GM12892 (cell line): ENCODE results near the gene REG1A.

Experiments
- POLR2AphosphoS5 ChIP-seq: IDR thresholded peaks from 2 replicates; pipeline ENCODE4 v1.6.1; 2011; ENCODE audit warnings: low read depth, low read length, control low read depth
- TAF1 ChIP-seq: IDR thresholded peaks from 2 replicates; pipeline ENCODE4 v1.6.1; 2011; ENCODE audit warnings: low read depth, mild to moderate bottlenecking, control low read depth, low read length, borderline replicate concordance

DNA sequence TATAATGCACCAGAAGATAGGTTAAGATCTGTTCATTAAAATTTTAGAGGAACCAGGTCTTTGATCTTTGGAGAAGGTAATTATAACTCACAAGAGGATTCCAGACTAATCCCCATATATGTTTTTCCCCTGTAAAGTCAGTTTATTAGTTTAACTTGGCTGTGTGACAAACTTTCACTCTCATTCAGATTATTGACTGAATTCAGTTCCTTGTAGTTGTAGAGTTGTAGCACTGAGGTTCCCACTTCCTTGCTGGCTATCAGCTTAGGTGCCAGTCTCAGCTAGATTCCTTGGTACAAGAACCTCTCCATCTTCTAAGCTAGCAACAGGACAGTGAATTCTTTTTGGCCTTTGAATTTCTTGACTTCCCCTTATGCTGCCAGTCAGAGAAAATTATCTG is 19.1 kb downstream of the REG1A start:
- TF ChIP-seq POLR2AphosphoS5 (no peak), TAF1 (no peak)
